K562 (cell line): ENCODE data around the gene KARS1. TPM values are rescaled to one million over a fixed set of nuclear protein-coding genes. Genes with fewer than 3 reads are reported as not detected.

Experiments
- ATAC-seq: fragments of 200-7000 bp; cut with Tn5 transposase; 3 replicates; pipeline ENCODE4 v1.9.1; 2020; ENCODE audit warnings: moderate library complexity
- BruUV-seq: library from RNA; stranded (reverse); fragments of 400-500 nt; replicated peaks from 2 replicates; lab custom pipeline; 2021; lab: Mats Ljungman, UMichigan
- CTCF ChIA-PET: fragments of 300-600 bp; formaldehyde crosslinking; extraction: SDS; loops from one replicate; lab custom pipeline; 2021; ENCODE audit warnings: low intra/inter-chr PET ratio; lab: Yijun Ruan, JAX
- POLR2A ChIA-PET: fragments of 300-600, 350-650 bp; sonication (Branson Sonifier 250); formaldehyde crosslinking; extraction: SDS; loops from one replicate; lab custom pipeline; 2021; ENCODE audit warnings: antibody characterized with exemption, inconsistent platforms; lab: Yijun Ruan, JAX
- DNase-seq, 4 experiments: peaks; one replicate each; pipeline versions ENCODE4 v3.0.0 to v3.0.0-alpha.2; 2011 to 2018; ENCODE audit warnings: low spot score in 3 of 4, mixed read lengths in 3 of 4; ENCODE audit errors: extremely low read depth in 1 of 4
- FAIRE-seq: peaks from 2 replicates; lab custom pipeline; 2011; peaks lifted over from hg19 to GRCh38; lab: Jason Lieb, UNC
- H2AFZ ChIP-seq: 2 replicates; pipeline ENCODE4 v1.6.0; 2011; ENCODE audit warnings: low read depth, low read length, control low read depth, inconsistent platforms
- H3K27ac ChIP-seq: fragments of 200-600 bp; 3 replicates; pipeline ENCODE4 v1.8.0; 2011; ENCODE audit warnings: low read depth, mild to moderate bottlenecking, control low read depth, inconsistent platforms, low read length, moderate library complexity, mixed read lengths; ENCODE audit errors: extremely low read depth
- H3K27me3 ChIP-seq, 2 experiments: fragments of 300-600 bp in 1 of 2; 2 replicates in 1 of 2; 3 replicates in 1 of 2; pipeline versions ENCODE4 v1.6.0 to v1.8.0; 2011; ENCODE audit warnings: inconsistent platforms in 2 of 2, low read length in 2 of 2, mild to moderate bottlenecking in 1 of 2, mixed read lengths in 1 of 2, moderate library complexity in 1 of 2; ENCODE audit not compliant: control insufficient read depth in 2 of 2, insufficient read depth in 2 of 2
- H3K36me3 ChIP-seq: fragments of 300-600 bp; 3 replicates; pipeline ENCODE4 v1.8.0; 2011; ENCODE audit warnings: mild to moderate bottlenecking, low read length, inconsistent platforms; ENCODE audit not compliant: control insufficient read depth, insufficient read depth
- H3K4me1 ChIP-seq, 2 experiments: fragments of 200-600 bp in 1 of 2; replicated peaks in 1 of 2; 2 replicates in 1 of 2; 3 replicates in 1 of 2; pipeline versions ENCODE4 v1.5.1 to v1.8.0; 2011; ENCODE audit warnings: inconsistent platforms in 2 of 2, low read length in 2 of 2, mild to moderate bottlenecking in 1 of 2, mixed read lengths in 1 of 2, moderate library complexity in 1 of 2; ENCODE audit not compliant: control insufficient read depth in 2 of 2, insufficient read depth in 2 of 2
- H3K4me2 ChIP-seq: 2 replicates; pipeline ENCODE4 v1.6.1; 2011; ENCODE audit warnings: low read length, control low read depth, inconsistent platforms, mixed read lengths; ENCODE audit not compliant: insufficient read depth
- H3K4me3 ChIP-seq: fragments of 200-600 bp; sonication (generic), shearing (Covaris generic); 2 replicates; pipeline ENCODE4 v1.5.1; 2016; ENCODE audit warnings: control low read depth, inconsistent platforms
- H3K79me2 ChIP-seq: fragments of 200-600 bp; 3 replicates; pipeline ENCODE4 v1.8.0; 2011; ENCODE audit warnings: low read length, inconsistent platforms; ENCODE audit not compliant: control insufficient read depth, insufficient read depth
- H3K9ac ChIP-seq, 2 experiments: 2 replicates each; pipeline versions ENCODE4 v1.6.0 to v1.6.1; 2011; ENCODE audit warnings: low read depth in 2 of 2, low read length in 2 of 2, control low read depth in 1 of 2, inconsistent platforms in 1 of 2, mild to moderate bottlenecking in 1 of 2, mixed read lengths in 1 of 2; ENCODE audit not compliant: insufficient read depth in 1 of 2
- H3K9me1 ChIP-seq: one replicate; pipeline ENCODE4 v1.6.0; 2011; ENCODE audit warnings: inconsistent platforms, mild to moderate bottlenecking, low read length, moderate library complexity; ENCODE audit not compliant: control insufficient read depth, insufficient read depth
- H3K9me3 ChIP-seq: replicated peaks from 2 replicates; pipeline ENCODE4 v1.5.1; 2011; ENCODE audit warnings: low read depth, low read length, inconsistent platforms; ENCODE audit not compliant: control insufficient read depth, insufficient read depth
- H4K20me1 ChIP-seq: replicated peaks from 2 replicates; pipeline ENCODE4 v1.6.1; 2011; ENCODE audit warnings: low read length, inconsistent platforms, mixed read lengths; ENCODE audit not compliant: control insufficient read depth, insufficient read depth
- BRD9 ChIP-seq: fragments of 450-650 bp; IDR thresholded peaks from 2 replicates; pipeline ENCODE4 v1.6.1; 2018; ENCODE audit warnings: low read depth; ENCODE audit not compliant: partially characterized antibody
- BRF1 ChIP-seq: IDR thresholded peaks from 3 replicates; pipeline ENCODE4 v1.6.1; 2011; ENCODE audit warnings: borderline replicate concordance, mild to moderate bottlenecking; ENCODE audit not compliant: insufficient read length; ENCODE audit errors: extremely low read depth
- CGGBP1 ChIP-seq: fragments of 250-450 bp; sonication (Bioruptor Pico); IDR thresholded peaks from 2 replicates; pipeline ENCODE4 v1.9.0; 2021; ENCODE audit warnings: mild to moderate bottlenecking
- DIDO1 ChIP-seq: fragments of 450-650 bp; IDR thresholded peaks from 2 replicates; pipeline ENCODE4 v1.6.1; 2016; ENCODE audit warnings: low read depth, missing biosample characterization, missing genetic modification characterization
- DMBX1 ChIP-seq: fragments of 250-450 bp; sonication (Bioruptor Pico); IDR thresholded peaks from 2 replicates; pipeline ENCODE4 v1.8.0; 2022; ENCODE audit warnings: inconsistent platforms, mild to moderate bottlenecking, moderate library complexity, borderline replicate concordance
- EGR1 ChIP-seq: fragments of 450-650 bp; conservative IDR thresholded peaks from 2 replicates; pipeline ENCODE4 v1.6.1; 2017; ENCODE audit warnings: mild to moderate bottlenecking
- FOSL1 ChIP-seq: fragments of 200-800 bp; sonication (Bioruptor generic); conservative IDR thresholded peaks from 2 replicates; pipeline ENCODE4 v1.6.1; 2016; ENCODE audit warnings: missing genetic modification characterization, missing compliant biosample characterization
- HDAC6 ChIP-seq: IDR thresholded peaks from 2 replicates; pipeline ENCODE4 v1.6.1; 2012; ENCODE audit warnings: low read depth, mild to moderate bottlenecking, control low read depth, inconsistent platforms, low read length, moderate library complexity
- MTF1 ChIP-seq: fragments of 250-450 bp; sonication (Bioruptor Pico); IDR thresholded peaks from 2 replicates; pipeline ENCODE4 v1.9.0; 2021; ENCODE audit warnings: moderate library complexity, mild to moderate bottlenecking, inconsistent platforms, borderline replicate concordance
- NFE2 ChIP-seq: IDR thresholded peaks from 2 replicates; pipeline ENCODE4 v1.6.1; 2014; ENCODE audit warnings: antibody characterized with exemption, low read depth
- STAT5A ChIP-seq: IDR thresholded peaks from 2 replicates; pipeline ENCODE4 v1.6.1; 2012; ENCODE audit warnings: low read length, inconsistent platforms, borderline replicate concordance
- USF2 ChIP-seq: sonication (generic); formaldehyde crosslinking; IDR thresholded peaks from 2 replicates; pipeline ENCODE4 v1.5.0; 2020; ENCODE audit warnings: missing genetic modification reagents
- YBX1 ChIP-seq: fragments of 450-650 bp; IDR thresholded peaks from 2 replicates; pipeline ENCODE4 v1.7.1; 2016; ENCODE audit warnings: mild to moderate bottlenecking
- ZFP91 ChIP-seq: sonication (generic); formaldehyde crosslinking; IDR thresholded peaks from 2 replicates; pipeline ENCODE4 v1.8.0; 2022; ENCODE audit warnings: mild to moderate bottlenecking, missing genetic modification reagents
- ZNF311 ChIP-seq: fragments of 250-450 bp; sonication (Bioruptor Pico); IDR thresholded peaks from 2 replicates; pipeline ENCODE4 v1.4.0; 2020; ENCODE audit warnings: mild to moderate bottlenecking, moderate library complexity
- WGBS: fragments of 100-300 bp; shearing (Covaris generic); methylation state at CpG from one replicate; pipeline ENCODE4 v1.1.6; 2016; ENCODE audit warnings: low coverage, mixed read lengths; ENCODE audit not compliant: insufficient coverage; ENCODE audit errors: missing lambda C conversion rate; 5-methylcytosine and 5-hydroxymethylcytosine counted together
- in situ Hi-C: fragments of 300-500 bp; cut with MboI; formaldehyde crosslinking; loops from 4 replicates; pipeline ENCODE4 v1.15.0; 2018; ENCODE audit warnings: inconsistent platforms, mixed read lengths
- intact Hi-C: fragments of 100-400 bp; cut with micrococcal nuclease; formaldehyde crosslinking; loops from 2 replicates; pipeline ENCODE4 v1.14.2; 2022
- polyA plus RNA-seq, 8 experiments: library from polyadenylated mRNA; depleted of rRNA in 4 of 8; stranded (reverse) in 5 of 8; unstranded in 3 of 8; fragments of >200 nt; fragmentation: Nextera tagmentation in 2 of 8; fragmentation: Illumina TruSeq in 1 of 8; extraction: Ambion mirVana in 2 of 8; extraction: Trizol in 1 of 8; gene quantifications; 2 replicates each; pipeline versions ENCODE4 v1.2.1 to v1.2.3, GENCODE V29; 2011 to 2014; ENCODE audit warnings: inconsistent platforms in 1 of 8, missing spikeins in 1 of 8
- total RNA-seq, 7 experiments: library from RNA; depleted of rRNA in 6 of 7; stranded (reverse); fragments of >200 nt in 6 of 7; fragmentation: Illumina TruSeq in 2 of 7; extraction: Trizol in 2 of 7; gene quantifications; 2 replicates each; pipeline versions ENCODE4 v1.2.1 to v1.2.3, GENCODE V29; 2011 to 2021; ENCODE audit warnings: low replicate concordance in 1 of 7
- TF ChIP-seq, protein P1 (sequence below): fragments of 450-650 bp; IDR thresholded peaks from 2 replicates; pipeline ENCODE4 v1.7.0; 2016; ENCODE audit warnings: borderline replicate concordance
- TF ChIP-seq, protein P2 (sequence below): fragments of 450-650 bp; IDR thresholded peaks from 2 replicates; pipeline ENCODE4 v1.6.1; 2016; ENCODE audit warnings: mild to moderate bottlenecking

The KARS1 gene
- total and polyA plus RNA-seq, 9 of the 15 experiments (the other 6 are each of a cell fraction or from before 2014, with no cell fraction given), result 223 to 386 (median 304) TPM

DNA sequence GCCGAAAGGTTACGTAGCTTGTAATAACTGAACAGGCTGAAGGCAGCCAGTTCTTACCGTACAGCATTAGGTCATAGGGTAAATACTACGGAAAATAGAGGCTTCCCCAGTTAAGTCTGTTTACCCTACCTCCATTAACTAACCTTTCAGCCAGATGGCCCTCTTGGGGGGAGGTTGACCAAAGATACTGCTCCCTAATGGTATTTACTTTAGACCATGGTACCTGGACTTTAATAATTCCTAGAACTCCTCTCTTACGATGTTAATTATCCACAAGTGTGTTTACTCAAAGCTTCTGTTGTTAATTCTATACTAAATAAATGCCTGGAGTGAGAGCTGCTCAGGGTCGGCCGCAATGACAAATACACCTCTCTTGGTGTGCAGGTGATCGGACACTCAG is 14.6 kb downstream of the KARS1 start:
- Histone ChIP-seq H3K9me3 (no peaks in the 10 kb centered on the region), H3K36me3 (peaks cover 97% of the 10 kb centered on the region), H3K27me3 (no peaks in the 10 kb centered on the region), H3K27ac (no peak overlapping the region), H4K20me1 (no peaks in the 10 kb centered on the region), H3K79me2 (no peaks in the 10 kb centered on the region), H3K9ac (no peak overlapping the region), H3K4me3 (no peak overlapping the region), H3K4me1 (peaks cover 0 to 6% of the 10 kb centered on the region in 2 experiments; a peak in 2 of 5 replicates), H3K4me2 (no peak overlapping the region), H3K9me1 (no peaks in the 10 kb centered on the region), H2AFZ (no peak overlapping the region)
- intact Hi-C loops, result no loop called here
- BruUV-seq, result no TSS peak
- CTCF ChIA-PET, result no interaction called here
- POLR2A ChIA-PET, result interaction anchor here (0.6 to 6.0 kb wide), 5 partner anchors 8 to 889 kb away, joined by 3 to 43 read pairs (median 5); partner anchors contain the start of genes ADAT1, KARS1 and TERF2IP
- in situ Hi-C loops, result loop anchor here (25.0 kb wide), 1 partner anchor 1554 kb away; the partner anchor contains the start of genes MON1B and SYCE1L
- no peak for DNase-seq
- no peak for ATAC-seq
- 98% methylated on average over 8 of the region's 8 CpGs for WGBS
- no peak for FAIRE-seq
- TF ChIP-seq YBX1 (no peak), DMBX1 (CRISPR knock-in tag) (no peak), BRF1 (no peak), BRD9 (no peak), ZNF311 (CRISPR knock-in tag) (no peak), USF2 (CRISPR knock-in tag) (no peak), EGR1 (no peak), STAT5A (no peak), DIDO1 (tag) (no peak), MTF1 (CRISPR knock-in tag) (no peak), ZFP91 (CRISPR knock-in tag) (no peak), CGGBP1 (no peak), HDAC6 (no peak), NFE2 (no peak), FOSL1 (tag) (no peak)
- TF ChIP-seq, protein P1, sequence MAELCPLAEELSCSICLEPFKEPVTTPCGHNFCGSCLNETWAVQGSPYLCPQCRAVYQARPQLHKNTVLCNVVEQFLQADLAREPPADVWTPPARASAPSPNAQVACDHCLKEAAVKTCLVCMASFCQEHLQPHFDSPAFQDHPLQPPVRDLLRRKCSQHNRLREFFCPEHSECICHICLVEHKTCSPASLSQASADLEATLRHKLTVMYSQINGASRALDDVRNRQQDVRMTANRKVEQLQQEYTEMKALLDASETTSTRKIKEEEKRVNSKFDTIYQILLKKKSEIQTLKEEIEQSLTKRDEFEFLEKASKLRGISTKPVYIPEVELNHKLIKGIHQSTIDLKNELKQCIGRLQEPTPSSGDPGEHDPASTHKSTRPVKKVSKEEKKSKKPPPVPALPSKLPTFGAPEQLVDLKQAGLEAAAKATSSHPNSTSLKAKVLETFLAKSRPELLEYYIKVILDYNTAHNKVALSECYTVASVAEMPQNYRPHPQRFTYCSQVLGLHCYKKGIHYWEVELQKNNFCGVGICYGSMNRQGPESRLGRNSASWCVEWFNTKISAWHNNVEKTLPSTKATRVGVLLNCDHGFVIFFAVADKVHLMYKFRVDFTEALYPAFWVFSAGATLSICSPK, result no peak
- TF ChIP-seq, protein P2, sequence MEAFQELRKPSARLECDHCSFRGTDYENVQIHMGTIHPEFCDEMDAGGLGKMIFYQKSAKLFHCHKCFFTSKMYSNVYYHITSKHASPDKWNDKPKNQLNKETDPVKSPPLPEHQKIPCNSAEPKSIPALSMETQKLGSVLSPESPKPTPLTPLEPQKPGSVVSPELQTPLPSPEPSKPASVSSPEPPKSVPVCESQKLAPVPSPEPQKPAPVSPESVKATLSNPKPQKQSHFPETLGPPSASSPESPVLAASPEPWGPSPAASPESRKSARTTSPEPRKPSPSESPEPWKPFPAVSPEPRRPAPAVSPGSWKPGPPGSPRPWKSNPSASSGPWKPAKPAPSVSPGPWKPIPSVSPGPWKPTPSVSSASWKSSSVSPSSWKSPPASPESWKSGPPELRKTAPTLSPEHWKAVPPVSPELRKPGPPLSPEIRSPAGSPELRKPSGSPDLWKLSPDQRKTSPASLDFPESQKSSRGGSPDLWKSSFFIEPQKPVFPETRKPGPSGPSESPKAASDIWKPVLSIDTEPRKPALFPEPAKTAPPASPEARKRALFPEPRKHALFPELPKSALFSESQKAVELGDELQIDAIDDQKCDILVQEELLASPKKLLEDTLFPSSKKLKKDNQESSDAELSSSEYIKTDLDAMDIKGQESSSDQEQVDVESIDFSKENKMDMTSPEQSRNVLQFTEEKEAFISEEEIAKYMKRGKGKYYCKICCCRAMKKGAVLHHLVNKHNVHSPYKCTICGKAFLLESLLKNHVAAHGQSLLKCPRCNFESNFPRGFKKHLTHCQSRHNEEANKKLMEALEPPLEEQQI, result no peak
